ENCODE results near the gene TLX1.

Gene TLX1

DNA sequence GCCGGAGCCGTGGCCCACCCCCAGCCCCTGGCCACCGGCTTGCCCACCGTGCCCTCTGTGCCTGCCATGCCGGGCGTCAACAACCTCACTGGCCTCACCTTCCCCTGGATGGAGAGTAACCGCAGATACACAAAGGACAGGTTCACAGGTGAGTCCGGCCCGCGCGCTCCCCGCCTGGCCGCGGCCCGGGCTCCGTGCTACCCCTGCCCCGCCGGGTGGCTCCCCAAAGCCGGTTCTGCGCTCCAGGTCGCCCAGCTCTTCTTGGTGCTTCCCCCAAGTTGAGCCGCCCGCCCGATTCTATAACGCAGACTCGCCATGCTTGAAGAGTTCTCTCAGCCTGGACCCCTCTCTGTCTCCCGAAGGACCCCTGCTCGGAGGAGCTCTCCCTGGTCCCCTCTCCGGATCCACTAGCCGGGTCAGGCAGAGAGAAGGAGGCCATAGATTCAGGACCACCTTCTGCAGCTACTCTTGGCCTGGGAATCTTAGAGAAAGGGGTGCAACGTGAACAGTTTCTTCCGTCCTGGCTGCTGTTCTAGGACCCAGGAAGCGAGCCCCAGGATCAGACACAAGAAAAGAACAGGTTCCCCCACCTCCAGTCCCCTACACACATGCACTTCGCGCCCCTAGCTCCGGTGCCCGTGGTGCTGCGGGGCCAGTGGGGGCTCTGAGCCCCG, 999 bp downstream of the TLX1 start:
- no peak for DNase-seq (ENCODE audit: low read depth, low spot score)
- no peak overlapping the region for H3K4me3 ChIP-seq (ENCODE audit: low read length)

DNA sequence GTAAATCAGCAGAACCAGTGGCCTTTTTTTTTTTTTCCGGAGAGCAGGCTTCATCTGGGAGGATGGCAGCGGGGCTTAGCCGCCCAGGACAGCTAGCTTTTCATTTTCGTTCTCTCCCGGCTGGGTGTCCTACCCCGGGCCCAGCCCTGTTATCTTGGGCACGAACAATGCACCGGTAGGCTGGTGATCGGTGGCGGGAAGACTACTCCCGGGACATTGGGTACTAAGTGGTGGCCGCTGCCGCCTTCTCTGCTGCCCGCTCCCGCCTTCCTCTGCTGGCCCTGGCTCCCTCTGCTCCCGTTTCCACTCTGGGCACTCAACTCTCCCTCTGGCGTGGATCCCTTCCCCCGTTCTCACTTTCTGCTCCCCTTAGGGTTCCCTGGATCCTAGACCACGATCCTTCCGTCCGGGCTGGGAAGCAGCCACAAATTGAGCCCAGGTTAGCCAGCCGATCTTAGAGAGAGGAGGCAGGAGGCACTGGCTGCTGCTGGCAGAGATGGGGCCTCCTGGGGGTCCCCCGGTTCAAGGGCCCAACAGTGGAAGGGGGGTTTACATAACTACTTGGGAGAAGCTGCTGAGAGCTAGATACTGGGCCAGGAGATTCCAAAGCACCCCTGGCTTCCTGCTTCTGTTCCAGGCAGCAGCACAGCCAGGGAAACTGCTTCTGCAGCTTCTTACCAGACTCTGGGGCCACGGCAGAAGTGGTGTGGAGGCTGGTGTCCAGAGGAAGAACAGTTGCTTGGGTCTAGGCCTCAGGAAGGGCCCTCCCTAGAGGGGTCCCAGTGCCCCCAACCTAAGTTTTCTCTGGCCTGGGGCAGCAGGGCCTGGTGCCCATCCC, 1.8 kb downstream of the TLX1 start:
- H3K4me3 ChIP-seq (ENCODE audit: low read length), result no peak overlapping the region
- DNase-seq (ENCODE audit: low read depth, low spot score), result no peak

DNA sequence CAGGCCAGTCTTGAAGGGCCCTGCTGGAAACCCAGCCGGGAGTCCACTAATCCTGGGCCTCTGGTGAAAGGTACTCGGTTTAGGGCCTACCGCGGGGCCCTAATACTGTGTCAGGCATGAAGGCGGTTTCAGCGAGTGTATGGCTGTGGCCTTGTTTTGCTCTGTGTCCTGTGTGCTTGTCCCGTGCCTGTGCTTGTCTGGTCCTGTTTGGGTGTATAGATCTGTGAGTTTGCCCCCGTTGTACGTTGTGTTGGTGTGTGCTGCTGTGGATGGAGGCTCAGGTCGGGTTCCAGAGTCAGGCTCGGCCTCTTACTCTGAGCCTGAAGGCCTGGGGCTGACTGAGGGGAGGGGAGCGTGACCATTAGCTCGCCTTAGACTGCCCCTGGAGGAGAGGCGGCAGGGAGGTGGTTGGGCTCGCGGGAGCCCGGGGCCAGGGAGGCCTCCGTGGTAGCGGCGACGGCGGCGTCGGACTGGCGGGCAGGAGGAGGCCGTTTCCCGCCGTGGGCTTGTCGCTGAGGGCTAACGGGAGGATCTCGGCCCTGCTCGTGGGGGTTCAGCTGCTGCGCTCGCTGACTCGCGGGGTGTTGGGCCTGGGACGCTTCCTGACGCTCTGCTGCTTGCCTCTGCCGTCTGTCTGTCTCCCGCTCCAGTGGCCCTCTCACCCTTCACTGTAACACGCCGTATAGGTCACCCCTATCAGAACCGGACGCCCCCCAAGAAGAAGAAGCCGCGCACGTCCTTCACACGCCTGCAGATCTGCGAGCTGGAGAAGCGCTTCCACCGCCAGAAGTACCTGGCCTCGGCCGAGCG, 2.6 kb downstream of the TLX1 start:
- H3K4me3 ChIP-seq (ENCODE audit: low read length), result no peak overlapping the region
- no peak for DNase-seq (ENCODE audit: low read depth, low spot score)

DNA sequence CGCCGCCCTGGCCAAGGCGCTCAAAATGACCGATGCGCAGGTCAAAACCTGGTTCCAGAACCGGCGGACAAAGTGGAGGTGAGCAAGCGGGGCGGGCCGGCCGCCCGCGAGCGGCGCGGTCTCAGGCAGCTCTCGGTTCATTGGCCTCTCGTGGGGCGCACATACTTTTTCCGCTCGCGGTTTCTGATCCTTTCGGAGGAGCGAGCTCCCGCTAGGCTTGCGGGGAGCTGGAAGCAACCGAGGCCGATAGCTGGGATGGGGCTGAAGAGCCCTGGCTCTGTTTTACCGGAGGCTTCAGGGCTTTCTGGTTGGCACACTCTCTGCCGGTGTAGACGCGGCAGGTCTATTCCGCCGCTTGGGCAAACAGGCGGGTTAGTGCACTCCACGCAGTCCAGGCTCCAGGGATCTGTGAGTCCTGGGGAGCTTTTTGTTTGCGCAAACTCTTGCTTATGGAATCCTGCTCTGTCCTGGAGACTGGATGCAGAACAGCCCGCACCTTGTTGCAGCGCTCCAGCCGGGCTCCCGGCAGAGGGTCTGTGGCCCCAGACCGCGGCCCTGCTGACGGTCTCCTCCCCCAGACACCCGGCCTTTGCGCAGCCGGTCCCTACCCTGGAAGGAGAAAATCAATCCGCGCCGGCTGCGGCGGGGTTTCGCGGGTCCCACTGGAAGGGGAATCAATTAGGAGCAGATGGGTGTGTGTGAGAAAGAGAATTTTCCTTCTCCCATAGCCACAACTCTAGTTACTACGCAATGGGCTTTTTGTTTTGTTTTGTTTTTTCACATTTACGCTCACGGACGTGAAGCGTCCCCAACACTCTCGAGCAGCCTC, 3.4 kb downstream of the TLX1 start:
- no peak for DNase-seq (ENCODE audit: low read depth, low spot score)
- H3K4me3 ChIP-seq (ENCODE audit: low read length), result no peak overlapping the region

DNA sequence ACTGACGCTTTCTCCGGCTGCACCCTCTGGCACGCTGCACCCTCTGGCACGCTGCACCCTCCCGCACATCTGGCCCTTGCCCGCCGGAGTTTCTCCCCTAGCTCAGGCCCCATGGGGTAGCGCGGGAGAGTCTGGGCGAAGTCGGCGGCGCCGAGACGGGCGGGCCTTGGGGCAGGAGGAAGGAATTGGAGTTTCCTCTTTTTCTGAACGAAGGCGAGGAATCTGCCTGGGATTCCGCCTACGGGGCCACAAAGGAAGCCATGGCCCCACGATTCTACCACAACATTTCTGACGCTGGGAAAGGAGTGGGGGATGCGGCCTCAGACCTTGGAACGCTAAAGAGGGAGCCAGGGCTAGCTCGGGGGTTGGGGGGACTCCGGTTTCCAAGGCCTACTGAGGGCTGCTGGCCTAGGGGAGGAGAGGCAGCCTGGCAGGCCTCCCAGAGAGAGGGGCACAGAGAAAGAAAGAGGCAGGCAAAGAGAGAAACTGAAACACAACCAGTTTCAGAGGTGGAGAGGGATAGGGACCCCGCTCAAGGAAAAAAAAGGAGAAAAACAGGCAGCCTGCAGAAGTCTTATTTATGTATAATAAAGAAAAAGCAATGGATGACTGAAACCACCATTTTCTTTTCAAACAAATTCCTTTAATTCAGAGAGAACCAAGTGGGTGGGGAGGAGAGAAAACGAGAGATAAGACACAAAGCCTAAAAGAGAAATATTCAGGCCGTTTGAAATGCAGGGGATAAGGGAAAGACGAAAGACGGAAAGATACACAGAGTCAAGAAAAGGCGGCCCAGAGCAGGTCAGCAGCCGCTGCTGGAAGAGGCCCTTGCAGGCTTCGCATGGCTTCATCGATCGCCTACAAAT, 4.3 kb downstream of the TLX1 start:
- no peak for DNase-seq (ENCODE audit: low read depth, low spot score)
- no peak overlapping the region for H3K4me3 ChIP-seq (ENCODE audit: low read length)

DNA sequence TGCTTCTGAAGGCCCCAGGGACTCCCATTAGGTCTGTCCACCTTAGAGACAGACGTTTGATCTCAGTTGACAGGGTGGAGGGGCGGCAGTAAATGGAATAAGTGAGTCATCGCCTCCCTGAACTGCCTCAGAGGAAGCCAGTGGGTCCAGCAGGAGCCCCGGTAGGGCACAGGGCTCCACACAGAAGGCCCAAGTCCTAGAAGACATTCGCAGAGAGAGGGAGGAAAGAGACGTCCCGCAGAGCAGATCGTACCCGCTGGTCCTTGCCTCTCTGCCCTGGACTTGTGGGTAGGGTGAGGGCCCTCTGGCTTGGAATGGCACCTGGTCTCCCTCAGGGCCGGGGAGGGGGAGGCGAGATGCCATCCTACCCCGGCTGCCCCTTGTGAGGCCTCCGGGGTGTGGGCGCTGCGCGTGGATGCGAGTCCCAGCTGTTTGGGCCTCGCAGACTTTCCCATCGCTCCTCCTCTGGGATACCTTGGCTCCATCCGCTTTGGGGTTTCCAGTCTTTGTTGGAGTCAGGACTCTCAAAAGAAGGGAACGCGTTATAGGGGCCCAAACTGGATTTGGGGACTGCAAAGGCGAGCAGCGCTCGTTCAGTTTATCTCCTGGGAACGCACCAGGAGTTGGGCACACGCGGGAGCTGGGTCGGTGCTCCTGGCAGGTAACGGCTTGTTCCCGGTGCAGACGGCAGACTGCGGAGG, 5.1 kb downstream of the TLX1 start:
- no peak for DNase-seq (ENCODE audit: low read depth, low spot score)
- H3K4me3 ChIP-seq (ENCODE audit: low read length), result no peak overlapping the region

DNA sequence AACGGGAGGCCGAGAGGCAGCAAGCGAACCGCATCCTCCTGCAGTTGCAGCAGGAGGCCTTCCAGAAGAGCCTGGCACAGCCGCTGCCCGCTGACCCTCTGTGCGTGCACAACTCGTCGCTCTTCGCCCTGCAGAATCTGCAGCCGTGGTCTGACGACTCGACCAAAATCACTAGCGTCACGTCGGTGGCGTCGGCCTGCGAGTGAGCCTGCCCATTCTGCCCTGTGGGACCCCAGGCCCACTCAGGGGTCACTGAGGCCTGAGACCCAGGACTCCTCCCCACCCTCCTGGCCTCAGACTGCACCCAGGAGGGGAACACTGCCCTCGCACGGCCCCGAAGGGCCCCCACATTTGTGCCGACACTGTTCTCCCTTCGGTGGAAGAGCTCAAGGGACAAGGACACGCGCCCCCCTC, 5.6 kb downstream of the TLX1 start:
- H3K4me3 ChIP-seq (ENCODE audit: low read length), result no peak overlapping the region
- DNase-seq (ENCODE audit: low read depth, low spot score), result no peak

DNA sequence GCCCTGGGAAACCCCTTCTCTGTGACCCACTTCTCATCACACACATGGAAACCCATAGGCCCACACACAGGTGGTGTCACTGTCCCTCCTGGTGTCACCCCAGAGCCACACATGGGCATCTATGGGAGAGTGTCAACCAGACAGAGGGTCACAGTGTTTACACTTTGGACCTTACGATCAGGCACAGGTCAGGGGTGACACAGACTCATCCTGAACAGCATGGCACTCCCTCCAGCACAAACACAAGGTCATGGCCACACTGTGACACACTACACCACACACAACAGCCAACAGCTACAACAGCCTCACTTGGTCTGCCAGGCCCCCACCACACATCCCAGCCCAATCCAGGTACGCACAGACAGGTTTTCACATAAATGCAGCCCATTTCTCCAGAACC, 6.2 kb downstream of the TLX1 start:
- DNase-seq (ENCODE audit: low read depth, low spot score), result no peak
- no peak overlapping the region for H3K4me3 ChIP-seq (ENCODE audit: low read length)

DNA sequence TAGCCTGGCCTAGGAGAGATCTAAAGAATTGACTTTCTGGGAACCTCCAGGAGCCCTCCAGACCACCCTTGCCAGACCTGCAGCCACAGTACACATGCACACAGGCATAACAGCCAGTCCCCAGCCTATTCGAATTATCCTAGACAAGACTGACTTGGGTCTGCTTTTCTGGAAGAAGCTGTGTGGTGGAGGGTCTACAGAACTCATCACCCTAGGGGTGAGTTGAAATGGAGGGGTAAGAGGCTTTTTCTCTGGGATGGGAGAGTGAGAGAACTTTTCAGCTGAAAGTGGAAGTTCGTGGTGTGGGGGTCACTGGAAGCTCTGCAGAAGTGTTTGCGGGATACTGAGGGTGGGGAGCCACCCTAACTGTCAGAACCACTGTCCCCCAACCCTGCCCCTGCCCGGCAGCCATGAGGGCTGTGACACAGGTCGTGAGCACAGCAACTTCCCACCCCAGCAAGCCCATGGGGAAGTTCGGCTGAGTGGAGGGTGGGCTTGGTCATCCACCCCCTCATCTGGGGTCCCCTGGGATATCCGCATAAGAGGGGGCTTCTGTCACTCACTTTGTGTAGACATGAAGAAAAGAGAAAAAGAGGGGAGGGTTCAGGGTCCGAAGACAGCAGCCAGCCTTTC, 7.8 kb downstream of the TLX1 start:
- DNase-seq (ENCODE audit: low read depth, low spot score), result no peak

DNA sequence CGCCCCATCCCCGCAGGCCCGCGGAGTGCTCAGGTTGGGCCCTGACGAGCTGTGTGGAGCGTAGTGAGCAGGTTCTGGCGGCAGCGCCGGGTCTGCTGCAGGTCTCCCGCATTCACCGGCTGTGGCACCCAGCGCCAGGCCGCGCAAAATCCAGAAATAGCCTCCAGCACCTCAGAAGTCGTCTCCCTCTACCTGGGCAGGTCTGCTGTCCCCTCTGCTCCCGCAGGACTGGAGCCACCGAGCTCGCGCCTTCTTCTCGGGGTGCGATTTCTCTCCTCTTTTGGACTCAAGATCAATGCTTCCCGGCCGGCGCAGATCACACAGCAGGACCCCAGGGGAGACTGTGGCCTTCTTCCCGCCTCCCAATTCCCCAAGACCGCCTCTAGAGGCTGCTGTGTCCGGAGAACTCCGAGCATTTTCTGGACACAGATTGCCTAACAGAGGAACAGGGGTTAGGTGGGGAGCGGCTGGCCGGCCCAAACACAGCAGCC, 8.4 kb downstream of the TLX1 start:
- DNase-seq (ENCODE audit: low read depth, low spot score), result no peak
- H3K4me3 ChIP-seq (ENCODE audit: low read length), result no peak overlapping the region

More for the DNA sequence above, 7.8 kb downstream of the TLX1 start:
- H3K4me3 ChIP-seq (ENCODE audit: low read length), result no peak overlapping the region

DNA sequence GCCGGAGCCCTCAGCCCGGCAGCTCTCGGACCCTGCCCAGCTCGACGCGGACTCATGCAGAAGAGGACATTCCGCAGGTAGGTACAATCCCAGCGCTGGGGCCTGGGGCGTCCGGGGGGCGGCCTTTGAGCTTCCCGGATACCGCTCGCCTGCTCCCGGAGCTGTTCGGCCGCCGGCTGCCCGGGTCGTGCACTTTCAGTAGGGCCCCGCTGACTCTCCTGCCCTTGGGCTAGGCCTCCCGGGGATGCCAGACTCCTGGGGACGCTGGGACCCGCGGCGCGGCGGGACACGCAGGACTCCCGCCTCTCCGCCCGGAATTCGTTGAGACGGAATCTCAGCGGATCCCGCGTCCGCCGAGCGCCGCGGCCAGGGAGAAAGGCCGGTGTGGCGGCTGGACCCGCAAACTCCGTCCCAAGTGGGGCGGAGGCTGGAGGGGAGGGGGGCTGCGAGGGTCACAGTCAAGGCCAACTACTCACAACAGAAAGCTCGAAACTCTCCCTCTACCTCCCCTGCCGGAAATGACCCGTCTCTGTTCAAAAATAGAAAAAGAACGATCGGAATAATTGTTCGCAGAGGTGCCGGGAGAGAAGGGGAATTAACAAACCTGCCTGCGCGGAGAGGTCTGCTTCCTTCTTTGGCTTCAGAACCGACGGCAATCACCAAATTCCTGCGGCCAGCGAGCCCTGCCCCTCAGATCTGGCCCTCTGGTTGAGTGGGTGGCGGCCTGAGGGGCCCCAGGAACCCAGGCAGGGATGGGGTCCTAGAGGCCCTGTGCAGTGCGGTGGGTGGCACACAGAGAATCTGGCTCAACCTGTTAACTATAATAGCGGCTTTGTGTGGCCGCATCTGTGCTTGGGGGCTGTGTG, 9.2 kb downstream of the TLX1 start:
- no peak overlapping the region for H3K4me3 ChIP-seq (ENCODE audit: low read length)

DNA sequence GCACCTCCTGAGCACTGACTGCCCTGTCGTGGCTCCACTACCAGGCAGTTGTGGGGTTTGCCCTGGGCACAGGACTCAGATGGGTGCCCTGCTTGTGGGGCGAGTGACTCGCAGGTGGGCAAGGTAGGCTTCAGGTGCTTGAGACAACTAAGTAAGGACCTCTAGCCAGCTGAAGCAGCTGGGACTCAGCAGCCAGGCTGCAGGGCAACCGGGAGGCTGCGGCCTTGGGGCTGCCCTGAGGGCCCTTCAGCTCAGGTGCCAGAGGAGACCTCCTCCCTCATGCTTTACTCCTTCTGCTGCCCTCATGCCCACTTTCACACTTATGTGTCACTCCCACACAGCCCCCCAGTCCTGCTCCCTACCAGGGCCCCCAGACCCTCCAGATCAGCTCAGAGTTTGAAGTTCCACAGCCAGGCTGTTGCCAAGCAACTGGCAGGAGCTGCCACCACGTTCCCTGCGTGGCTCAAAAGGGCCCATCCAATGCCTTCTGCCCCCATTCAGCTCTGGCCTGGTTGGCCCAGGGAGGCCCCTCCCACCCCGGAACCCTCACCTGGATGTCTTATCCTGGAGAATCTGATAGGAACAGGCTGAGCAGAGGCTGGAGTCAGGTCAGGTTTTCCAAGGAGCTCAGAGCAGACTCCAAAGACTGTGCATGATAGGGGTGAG, 10.0 kb downstream of the TLX1 start:
- no peak overlapping the region for H3K4me3 ChIP-seq (ENCODE audit: low read length)
- no peak for DNase-seq (ENCODE audit: low read depth, low spot score)

More for the DNA sequence above, 9.2 kb downstream of the TLX1 start:
- no peak for DNase-seq (ENCODE audit: low read depth, low spot score)

DNA sequence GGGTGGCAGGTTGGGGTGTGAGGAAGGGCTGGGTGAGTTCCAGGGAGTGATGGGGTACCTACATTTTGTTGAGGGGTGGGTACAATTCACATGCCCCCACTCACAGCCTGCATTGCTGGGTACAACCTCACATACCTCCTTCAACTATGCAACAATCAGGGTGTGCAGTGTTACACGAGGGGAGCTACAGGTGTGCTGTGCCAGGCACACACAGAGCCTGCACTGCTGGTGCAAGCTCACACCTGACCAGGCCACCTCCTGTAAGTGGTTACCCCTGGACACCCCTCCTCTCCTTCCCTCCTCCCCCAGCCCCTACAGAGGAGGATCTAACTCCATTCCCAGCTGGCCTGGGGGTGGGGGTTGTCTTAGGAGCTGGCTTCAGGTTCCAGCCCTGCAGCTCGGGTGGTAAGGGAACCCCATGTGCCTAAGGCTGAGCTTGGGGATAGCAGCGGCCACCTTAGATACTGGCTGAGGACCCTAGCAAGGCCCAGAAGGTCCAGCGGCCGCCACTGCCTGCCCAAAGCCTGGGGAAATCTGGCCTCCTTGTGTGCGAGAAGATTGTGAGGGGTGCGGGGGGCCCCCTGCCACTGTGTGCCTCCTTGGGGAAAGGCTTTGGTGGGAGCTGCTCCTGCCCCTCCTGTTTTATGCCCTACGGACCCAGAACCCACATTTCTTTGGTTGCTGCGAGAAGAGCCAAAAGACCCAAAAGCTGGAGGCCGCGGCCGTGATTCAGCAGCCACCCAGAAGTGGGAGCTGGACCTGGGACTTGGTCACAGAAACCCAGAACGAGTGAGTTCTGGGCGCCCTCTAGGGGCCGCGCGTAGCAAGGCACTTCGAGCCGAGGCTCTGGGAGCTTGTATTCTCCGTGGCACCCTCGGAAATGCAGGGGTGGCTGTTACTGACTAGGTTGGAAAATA, 10.8 kb downstream of the TLX1 start:
- DNase-seq (ENCODE audit: low read depth, low spot score), result peak; percentile 60
- H3K4me3 ChIP-seq (ENCODE audit: low read length), result no peak overlapping the region

DNA sequence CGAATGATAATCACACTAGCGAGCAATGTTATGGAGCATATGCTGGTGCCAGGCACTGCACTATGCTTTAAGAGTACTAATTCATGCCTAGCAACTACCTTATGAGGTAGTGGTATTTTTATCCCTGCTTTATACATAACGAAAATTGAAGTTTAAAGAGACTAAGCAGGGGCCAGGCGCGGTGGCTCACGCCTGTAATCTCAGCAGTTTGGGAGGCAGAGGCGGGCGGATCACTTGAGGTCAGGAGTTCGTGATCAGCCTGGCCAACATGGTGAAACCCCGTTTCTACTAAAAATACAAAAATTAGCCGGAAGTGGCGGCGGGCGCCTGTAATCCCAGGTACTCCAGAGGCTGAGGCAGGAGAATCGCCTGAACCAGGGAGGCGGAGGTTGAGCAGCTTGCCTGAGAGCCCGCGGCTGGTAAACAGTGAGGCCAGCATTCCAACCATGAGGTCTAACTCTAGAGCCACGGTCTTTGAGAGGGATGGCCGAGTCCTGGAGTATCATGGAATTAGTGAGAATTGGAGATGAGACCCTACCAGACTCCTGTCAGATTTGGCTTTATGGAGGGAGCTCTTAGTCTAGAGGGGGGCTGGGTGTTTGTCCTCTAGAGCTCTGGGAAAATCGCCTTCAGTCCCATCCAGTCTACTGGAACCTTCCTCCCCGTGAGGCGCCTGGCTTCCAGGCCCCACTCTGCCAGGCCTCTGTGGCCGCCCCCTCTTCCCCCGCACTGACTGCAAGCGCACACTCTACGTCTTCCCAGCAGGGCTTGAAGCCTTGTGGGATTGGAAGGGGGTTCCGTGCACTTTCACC, 11.6 kb downstream of the TLX1 start:
- no peak overlapping the region for H3K4me3 ChIP-seq (ENCODE audit: low read length)
- DNase-seq (ENCODE audit: low read depth, low spot score), result no peak
